HEK293T (cell line): Measurements from ENCODE around the gene CDH4.

ENCODE experiments used
- CTCF ChIA-PET: fragments of 350-600 bp; formaldehyde crosslinking; extraction: SDS; loops from one replicate; lab custom pipeline; 2021; ENCODE audit warnings: antibody characterized with exemption, inconsistent platforms; lab: Yijun Ruan, JAX
- POLR2A ChIA-PET: fragments of 350-600 bp; formaldehyde crosslinking; extraction: SDS; loops from one replicate; lab custom pipeline; 2020; ENCODE audit warnings: antibody characterized with exemption, inconsistent platforms; lab: Yijun Ruan, JAX
- DNase-seq: peaks from one replicate; pipeline ENCODE4 v3.0.0; 2012; ENCODE audit warnings: mixed read lengths; ENCODE audit errors: extremely low spot score
- ARNT ChIP-seq: fragments of 450-650 bp; IDR thresholded peaks from 2 replicates; pipeline ENCODE4 v1.6.1; 2017; ENCODE audit warnings: mild to moderate bottlenecking
- BHLHE40 ChIP-seq: fragments of 450-650 bp; IDR thresholded peaks from 2 replicates; pipeline ENCODE4 v1.6.1; 2016; ENCODE audit warnings: mild to moderate bottlenecking, moderate library complexity, borderline replicate concordance
- CTBP1 ChIP-seq: fragments of 450-650 bp; IDR thresholded peaks from 2 replicates; pipeline ENCODE4 v1.6.1; 2016; ENCODE audit warnings: borderline replicate concordance
- ELF4 ChIP-seq: fragments of 450-650 bp; IDR thresholded peaks from 2 replicates; pipeline ENCODE4 v1.6.1; 2017; ENCODE audit warnings: antibody characterized with exemption
- FOXA1 ChIP-seq: fragments of 450-650 bp; IDR thresholded peaks from 2 replicates; pipeline ENCODE4 v1.6.1; 2016; ENCODE audit warnings: mild to moderate bottlenecking
- FOXK2 ChIP-seq: fragments of 450-650 bp; IDR thresholded peaks from 2 replicates; pipeline ENCODE4 v1.6.1; 2016; ENCODE audit warnings: mild to moderate bottlenecking
- FOXM1 ChIP-seq: fragments of 450-650 bp; IDR thresholded peaks from 2 replicates; pipeline ENCODE4 v1.6.1; 2017; ENCODE audit warnings: mild to moderate bottlenecking, borderline replicate concordance
- HDGF ChIP-seq: fragments of 450-650 bp; IDR thresholded peaks from 2 replicates; pipeline ENCODE4 v1.6.1; 2017; ENCODE audit warnings: antibody characterized with exemption, borderline replicate concordance
- L3MBTL2 ChIP-seq: fragments of 450-650 bp; conservative IDR thresholded peaks from 2 replicates; pipeline ENCODE4 v1.6.1; 2016; ENCODE audit warnings: mild to moderate bottlenecking
- LEF1 ChIP-seq: fragments of 450-650 bp; IDR thresholded peaks from 2 replicates; pipeline ENCODE4 v1.6.1; 2017; ENCODE audit warnings: mild to moderate bottlenecking, borderline replicate concordance
- NFRKB ChIP-seq: fragments of 450-650 bp; IDR thresholded peaks from 2 replicates; pipeline ENCODE4 v1.6.1; 2016; ENCODE audit warnings: mild to moderate bottlenecking, moderate library complexity
- SP1 ChIP-seq: fragments of 450-650 bp; IDR thresholded peaks from 2 replicates; pipeline ENCODE4 v1.6.1; 2017
- SUZ12 ChIP-seq: fragments of 450-650 bp; IDR thresholded peaks from 2 replicates; pipeline ENCODE4 v1.6.1; 2016; ENCODE audit warnings: mild to moderate bottlenecking
- TARDBP ChIP-seq: fragments of 450-650 bp; IDR thresholded peaks from 2 replicates; pipeline ENCODE4 v1.6.1; 2016
- ZNF384 ChIP-seq: fragments of 450-650 bp; IDR thresholded peaks from 2 replicates; pipeline ENCODE4 v1.6.1; 2016
- TF ChIP-seq, protein P1 (sequence below): fragments of 450-650 bp; IDR thresholded peaks from 2 replicates; pipeline ENCODE4 v1.6.1; 2016

The CDH4 gene

GRCh38 chr20:61354001-61354390 is 101.9 kb downstream of the CDH4 start:
- POLR2A ChIA-PET, result no interaction called here
- TF ChIP-seq SUZ12 (no peak), FOXA1 (no peak), BHLHE40 (no peak), HDGF (no peak), L3MBTL2 (no peak), LEF1 (no peak), FOXM1 (no peak), ZNF384 (no peak), ELF4 (no peak), FOXK2 (no peak), ARNT (no peak), TARDBP (no peak), SP1 (no peak), NFRKB (no peak), CTBP1 (no peak)
- TF ChIP-seq, protein P1, sequence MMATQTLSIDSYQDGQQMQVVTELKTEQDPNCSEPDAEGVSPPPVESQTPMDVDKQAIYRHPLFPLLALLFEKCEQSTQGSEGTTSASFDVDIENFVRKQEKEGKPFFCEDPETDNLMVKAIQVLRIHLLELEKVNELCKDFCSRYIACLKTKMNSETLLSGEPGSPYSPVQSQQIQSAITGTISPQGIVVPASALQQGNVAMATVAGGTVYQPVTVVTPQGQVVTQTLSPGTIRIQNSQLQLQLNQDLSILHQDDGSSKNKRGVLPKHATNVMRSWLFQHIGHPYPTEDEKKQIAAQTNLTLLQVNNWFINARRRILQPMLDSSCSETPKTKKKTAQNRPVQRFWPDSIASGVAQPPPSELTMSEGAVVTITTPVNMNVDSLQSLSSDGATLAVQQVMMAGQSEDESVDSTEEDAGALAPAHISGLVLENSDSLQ, result no peak
- CTCF ChIA-PET, result no interaction called here
- no peak for DNase-seq

- DNase-seq, result no peak
- ChIA-PET POLR2A (no interaction called here), CTCF (no interaction called here)
- no peak for TF ChIP-seq ARNT
- no peak for TF ChIP-seq TARDBP
- no peak for TF ChIP-seq SP1
- TF ChIP-seq FOXM1, result no peak
- TF ChIP-seq FOXK2, result no peak
- no peak for TF ChIP-seq FOXA1
- TF ChIP-seq HDGF, result no peak
- TF ChIP-seq ELF4, result no peak
- no peak for TF ChIP-seq LEF1
- TF ChIP-seq L3MBTL2, result no peak
- TF ChIP-seq SUZ12, result no peak
- no peak for TF ChIP-seq CTBP1
- no peak for TF ChIP-seq ZNF384
- TF ChIP-seq BHLHE40, result no peak
- TF ChIP-seq, protein P1, result no peak
- TF ChIP-seq NFRKB, result no peak
These were observed 102.4 kb downstream of the CDH4 start for GRCh38 chr20:61354501-61354900.

DNA sequence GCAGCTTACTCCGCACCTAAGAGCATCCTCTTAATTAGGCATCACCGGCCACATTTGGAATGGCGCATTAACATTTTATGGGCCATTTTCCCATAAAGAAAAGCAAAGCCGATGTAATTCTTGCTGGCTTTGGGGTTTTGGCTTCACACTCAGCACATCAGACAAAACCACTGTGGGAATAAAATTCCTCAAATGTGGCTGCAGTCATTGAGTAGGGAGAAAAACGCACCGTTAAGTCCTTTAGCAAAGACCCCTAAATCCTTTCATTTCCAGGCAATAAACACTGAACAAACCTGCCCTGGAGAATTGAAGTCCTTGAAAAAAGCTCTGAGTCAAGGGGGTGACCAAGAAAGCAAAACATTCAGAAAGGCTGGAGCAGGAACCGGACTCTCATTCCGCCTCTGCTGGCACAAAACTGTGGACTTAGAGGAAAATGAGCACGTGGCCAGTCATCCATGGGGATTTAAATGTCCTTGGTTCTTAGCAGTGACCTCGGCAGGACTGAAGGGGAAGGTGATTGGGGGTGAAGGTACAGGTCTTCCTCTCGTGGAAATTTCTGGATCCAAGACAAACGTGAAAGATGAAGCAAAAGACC is 102.9 kb downstream of the CDH4 start:
- ChIA-PET CTCF (no interaction called here), POLR2A (no interaction called here)
- DNase-seq, result no peak
- TF ChIP-seq TARDBP, result no peak
- no peak for TF ChIP-seq ARNT
- TF ChIP-seq HDGF, result no peak
- TF ChIP-seq FOXA1, result no peak
- TF ChIP-seq LEF1, result no peak
- no peak for TF ChIP-seq FOXK2
- no peak for TF ChIP-seq CTBP1
- TF ChIP-seq ZNF384, result no peak
- TF ChIP-seq BHLHE40, result no peak
- TF ChIP-seq ELF4, result no peak
- no peak for TF ChIP-seq SP1
- no peak for TF ChIP-seq FOXM1
- TF ChIP-seq, protein P1, result no peak

DNA sequence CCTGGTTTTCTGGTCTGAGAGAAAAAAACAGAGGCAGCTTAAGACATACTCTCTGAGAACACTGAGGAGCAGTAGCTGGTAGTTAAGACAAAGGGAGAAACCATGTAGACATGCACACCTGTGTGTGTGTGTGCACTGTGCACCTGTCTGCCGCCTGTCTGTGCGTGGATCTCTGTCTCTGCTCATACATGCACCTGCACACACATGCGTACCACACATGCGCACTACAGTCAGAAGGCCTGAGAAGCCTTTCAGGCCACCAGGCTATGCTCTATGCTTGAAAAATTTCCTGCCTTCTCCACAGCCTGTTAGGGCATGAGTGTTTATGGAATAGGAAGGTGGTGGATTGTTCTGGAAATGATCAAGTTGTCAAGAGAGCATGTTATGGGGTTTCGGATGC is 103.5 kb downstream of the CDH4 start:
- CTCF ChIA-PET, result no interaction called here
- TF ChIP-seq BHLHE40, result no peak
- TF ChIP-seq L3MBTL2, result no peak
- TF ChIP-seq CTBP1, result no peak
- no peak for TF ChIP-seq SUZ12
- TF ChIP-seq FOXA1, result no peak
- TF ChIP-seq FOXK2, result no peak
- no peak for TF ChIP-seq ELF4
- no peak for TF ChIP-seq FOXM1
- DNase-seq, result no peak
- POLR2A ChIA-PET, result no interaction called here

DNA sequence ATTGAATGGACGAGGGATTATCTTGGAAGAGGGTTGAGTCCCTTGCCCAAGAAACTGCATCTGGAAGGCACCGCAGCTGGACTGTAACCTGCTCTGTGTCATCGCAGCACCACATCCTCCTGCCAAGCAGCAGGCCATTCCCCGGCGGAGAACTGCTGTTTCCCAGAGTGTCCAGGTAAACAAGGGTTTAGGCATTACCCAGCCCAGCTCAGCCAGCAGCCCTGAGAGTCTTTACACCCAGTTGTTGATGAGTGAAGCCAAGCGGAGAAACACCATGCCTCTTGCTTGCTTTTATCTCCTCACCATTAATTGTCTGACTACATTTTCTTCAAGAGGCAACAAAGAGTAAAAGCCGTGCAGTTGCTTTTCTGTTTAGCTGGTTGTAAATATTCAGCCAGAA is 104.1 kb downstream of the CDH4 start:
- TF ChIP-seq HDGF (no peak), FOXK2 (no peak), CTBP1 (no peak), ZNF384 (no peak), NFRKB (no peak), SUZ12 (no peak), LEF1 (no peak), ARNT (no peak), SP1 (no peak), FOXM1 (no peak), FOXA1 (no peak), L3MBTL2 (no peak), ELF4 (no peak)
- ChIA-PET POLR2A (no interaction called here), CTCF (no interaction called here)
- no peak for DNase-seq

GRCh38 chr20:61357119-61357518 is 105.1 kb downstream of the CDH4 start:
- POLR2A ChIA-PET, result no interaction called here
- CTCF ChIA-PET, result interaction anchor here (0.6 kb wide), 1 partner anchor 96 kb away, joined by 3 read pairs; no protein-coding TSS in a partner anchor
- no peak for TF ChIP-seq TARDBP
- TF ChIP-seq ZNF384, result no peak
- no peak for TF ChIP-seq FOXK2
- TF ChIP-seq L3MBTL2, result no peak
- no peak for DNase-seq
